ENCODE data around the gene KLF18. TPM values are rescaled to one million over a fixed set of nuclear protein-coding genes. Genes with fewer than 3 reads are reported as not detected.
A peak's percentile ranks its signal among the peaks of the same experiment; 100 is the strongest.
"Not testable (repeated sequence)": the region's sequence is repeated elsewhere in the genome, so short reads cannot be mapped to it uniquely, and the experiment has no call there.

The KLF18 gene
- total RNA-seq, 1 experiment from 2014 or later, result not detected

- no peak for DNase-seq (ENCODE audit: low read depth)
Measured at GRCh38 chr1:44120398-44120949, 21.0 kb downstream of the KLF18 start.

- no peak for DNase-seq (ENCODE audit: low read depth)
Measured at GRCh38 chr1:44119525-44119924, 21.9 kb downstream of the KLF18 start.

GRCh38 chr1:44118682-44119081 is 22.7 kb downstream of the KLF18 start, which contains the start of gene KLF17:
Gene KLF17, plus strand, starts transcription at chr1:44118821. Its CDS starts 87 bp downstream, at chr1:44118908.
- DNase-seq (ENCODE audit: low read depth), result no peak

DNA sequence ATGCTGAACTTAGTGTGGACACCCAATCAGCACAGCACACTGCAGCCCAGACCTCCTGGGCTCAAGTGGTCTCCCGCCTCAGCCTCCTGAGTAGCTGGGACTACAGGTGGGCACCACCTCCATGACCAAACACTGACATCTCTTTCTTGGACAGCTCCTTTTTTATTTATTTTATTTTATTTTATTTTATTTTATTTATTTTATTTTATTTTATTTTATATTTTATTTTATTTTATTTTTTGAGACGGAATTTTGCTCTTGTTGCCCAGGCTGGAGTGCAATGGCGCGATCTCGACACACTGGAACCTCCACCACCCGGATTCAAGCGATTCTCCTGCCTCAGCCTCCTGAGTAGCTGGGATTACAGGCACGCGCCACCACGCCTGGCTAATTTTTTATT is 24.2 kb downstream of the KLF18 start:
- DNase-seq (ENCODE audit: low read depth), result not testable (repeated sequence)

- no peak for DNase-seq (ENCODE audit: low read depth)
Measured at GRCh38 chr1:44114098-44114497, 27.3 kb downstream of the KLF18 start.

DNA sequence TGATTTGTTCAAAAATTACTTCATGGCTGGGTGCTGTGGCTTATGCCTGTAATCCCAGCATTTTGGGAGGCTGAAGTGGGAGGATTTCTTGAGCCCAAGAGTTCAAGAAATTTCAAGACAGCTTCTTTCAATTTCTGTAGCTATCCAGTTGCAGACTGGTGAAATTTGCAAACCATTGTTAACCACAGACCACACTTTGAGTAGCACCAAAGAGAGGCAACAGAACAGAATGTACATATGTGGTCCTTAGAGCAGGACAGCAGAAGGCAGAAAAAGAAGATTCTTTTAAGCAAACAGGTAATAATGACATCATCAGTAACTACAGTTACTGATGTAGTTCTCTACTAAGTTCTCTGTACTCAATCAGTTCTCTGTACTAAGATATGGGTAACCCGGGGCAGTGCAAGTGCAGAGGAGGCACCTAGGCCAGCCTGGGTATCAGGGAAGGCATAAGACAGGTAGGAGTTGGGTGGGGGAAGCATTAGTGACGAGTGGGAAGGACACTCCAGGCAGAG is 28.3 kb downstream of the KLF18 start:
- DNase-seq (ENCODE audit: low read depth), result no peak

GRCh38 chr1:44112486-44112885 is 28.9 kb downstream of the KLF18 start:
- DNase-seq (ENCODE audit: low read depth), result peak; percentile 11

GRCh38 chr1:44111861-44112260 is 29.6 kb downstream of the KLF18 start:
- no peak for DNase-seq (ENCODE audit: low read depth)

- no peak for DNase-seq (ENCODE audit: low read depth)
Measured at GRCh38 chr1:44110916-44111315, 30.5 kb downstream of the KLF18 start.

DNA sequence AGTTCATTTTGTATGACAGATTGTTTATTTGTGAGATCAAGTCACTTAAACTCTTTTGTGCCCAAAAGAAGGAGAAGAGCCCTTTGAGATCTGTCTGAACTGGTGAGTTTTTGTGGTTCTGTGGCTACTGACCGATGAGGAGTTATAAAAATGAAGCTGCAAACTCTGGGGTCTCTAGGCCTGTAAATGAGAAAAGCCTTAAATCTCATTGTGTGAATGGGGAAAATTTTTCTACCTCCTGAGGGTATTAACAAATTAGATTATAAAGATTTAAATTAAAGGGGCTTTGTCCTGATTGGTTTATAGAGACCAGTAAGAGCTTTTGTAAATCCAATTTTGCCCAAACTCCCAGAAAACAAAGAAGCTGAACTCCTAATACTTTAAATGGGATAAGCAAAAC is 32.5 kb downstream of the KLF18 start:
- no peak for DNase-seq (ENCODE audit: low read depth)

DNA sequence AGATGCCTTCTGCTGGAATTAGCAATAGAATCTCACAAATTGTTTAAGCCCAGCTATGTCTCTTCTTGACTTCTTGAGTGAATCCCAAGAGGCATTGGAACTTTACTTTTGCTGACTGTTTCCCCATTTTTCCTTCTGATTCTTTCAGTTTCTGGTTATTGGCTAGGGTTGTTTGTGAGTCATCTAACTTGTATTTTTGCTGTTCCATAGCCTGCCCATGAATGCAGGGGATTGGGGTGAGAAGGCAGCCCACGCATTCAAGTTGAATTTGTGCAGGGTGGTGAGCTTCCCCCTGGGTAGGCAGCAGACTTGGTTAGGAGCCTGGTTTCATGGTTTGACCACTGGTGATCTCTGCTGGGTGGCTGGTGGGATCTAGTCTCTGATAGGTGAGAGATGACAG is 33.2 kb downstream of the KLF18 start:
- peak; percentile 26 for DNase-seq (ENCODE audit: low read depth)

DNA sequence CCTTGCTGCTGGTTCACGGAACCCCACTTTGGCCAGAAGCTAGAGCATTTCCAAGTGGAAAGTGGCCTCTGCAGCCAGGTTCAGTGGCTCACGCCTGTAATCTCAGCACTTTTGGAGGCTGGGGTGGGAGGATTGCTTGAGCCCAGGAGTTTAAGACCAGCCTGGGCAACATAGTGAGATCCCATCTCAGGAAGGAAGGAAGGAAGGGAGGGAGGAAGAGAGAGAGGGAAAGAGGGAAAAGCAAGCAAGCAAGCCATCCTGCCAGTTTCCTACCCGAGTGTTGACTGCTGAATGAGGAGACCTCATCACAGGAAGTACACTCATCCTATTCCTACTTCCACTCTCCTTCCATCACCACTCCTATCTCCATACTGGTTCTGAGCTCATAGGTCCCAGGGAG is 35.6 kb downstream of the KLF18 start:
- no peak for DNase-seq (ENCODE audit: low read depth)

DNA sequence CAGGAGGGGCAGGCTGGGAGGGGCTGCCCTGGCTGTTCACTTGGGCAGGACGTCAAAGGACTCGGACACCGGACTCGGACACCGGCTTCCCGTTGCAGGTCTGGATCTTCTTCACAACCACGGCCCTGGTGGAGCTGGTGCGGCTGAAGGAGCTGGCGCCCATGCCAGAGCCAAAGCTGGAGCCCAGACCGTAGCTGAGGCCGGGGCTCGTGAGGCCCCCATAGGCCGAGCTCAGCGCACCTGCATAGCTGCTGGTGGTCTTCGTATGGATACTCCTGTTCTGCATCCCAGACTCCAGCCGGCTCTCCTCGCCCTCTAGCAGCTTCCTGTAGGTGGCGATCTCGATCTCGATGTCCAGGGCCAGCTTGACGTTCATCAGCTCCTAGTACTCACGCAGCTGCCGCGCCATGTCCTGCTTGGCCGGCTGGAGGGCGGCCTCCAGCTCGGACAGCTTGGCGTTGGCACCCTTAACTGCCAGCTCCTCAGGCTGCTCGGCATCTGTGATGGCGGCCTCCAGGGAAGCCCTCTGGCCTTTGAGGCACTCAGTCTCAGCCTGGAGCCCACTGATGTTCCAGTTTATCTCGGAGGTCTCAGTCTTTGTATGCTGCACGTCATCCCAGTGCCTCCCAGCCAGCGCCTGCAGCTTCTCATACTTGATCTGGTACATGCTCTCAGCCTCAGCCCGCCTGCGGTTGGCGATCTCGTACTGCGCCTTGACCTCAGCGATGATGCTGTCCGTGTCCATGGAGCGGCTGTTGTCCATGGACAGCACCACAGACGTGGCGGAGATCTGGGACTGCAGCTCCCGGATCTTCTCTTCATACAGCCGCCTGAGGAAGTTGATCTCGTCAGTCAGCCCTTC is 37.9 kb downstream of the KLF18 start:
- DNase-seq (ENCODE audit: low read depth), result no peak

- no peak for DNase-seq (ENCODE audit: low read depth)
Measured at GRCh38 chr1:44101328-44101727, 40.1 kb downstream of the KLF18 start.

- no peak for DNase-seq (ENCODE audit: low read depth)
Measured at GRCh38 chr1:44100183-44100868, 41.1 kb downstream of the KLF18 start.

GRCh38 chr1:44094047-44094446 is 47.4 kb downstream of the KLF18 start:
- no peak for DNase-seq (ENCODE audit: low read depth)

DNA sequence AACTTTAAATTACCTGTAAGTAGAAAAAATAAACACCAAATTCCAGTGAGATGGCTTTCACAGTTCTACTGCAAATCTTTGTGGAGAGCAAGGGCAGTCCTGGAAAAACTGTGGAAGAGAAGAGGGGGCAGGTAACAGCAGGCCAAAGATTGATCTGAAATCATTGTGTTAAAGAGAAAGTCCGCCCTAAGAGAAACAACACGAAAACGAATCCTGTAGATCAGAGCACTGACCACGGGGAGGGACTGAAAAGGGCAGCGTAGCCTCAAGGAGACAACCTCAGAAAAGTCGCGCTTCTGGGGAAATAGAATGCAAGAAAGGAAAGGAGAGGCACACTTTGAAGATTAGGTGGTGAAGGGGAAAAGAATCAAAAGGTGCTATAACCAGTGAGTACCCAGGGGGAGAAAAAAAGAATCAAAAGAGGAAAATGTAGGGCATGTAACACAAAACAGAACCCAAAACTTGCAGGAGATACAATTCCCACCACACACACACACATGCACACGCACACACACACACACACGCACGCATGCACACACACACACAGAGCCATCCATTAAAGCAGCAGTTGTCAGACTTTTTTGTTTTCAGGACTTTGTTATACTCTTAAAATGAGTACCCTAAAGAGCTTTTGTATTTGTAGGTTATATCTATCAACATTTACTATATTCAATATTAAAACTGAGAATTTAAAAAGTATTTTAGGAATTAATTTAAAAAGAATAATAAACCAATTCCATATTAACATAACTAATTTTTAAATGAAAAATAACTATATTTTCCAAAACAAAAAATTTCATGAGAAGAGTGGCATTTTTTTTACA is 50.8 kb downstream of the KLF18 start:
- DNase-seq (ENCODE audit: low read depth), result no peak

- peak; percentile 61 for DNase-seq (ENCODE audit: low read depth)
Measured at GRCh38 chr1:44089371-44090048, 51.9 kb downstream of the KLF18 start.
